GM21786 (cell line): Measurements from ENCODE around the gene AUTS2.

Source experiments
- ATAC-seq: cut with Tn5 transposase; IDR thresholded peaks from one replicate; pipeline ENCODE4 v1.9.1; 2021; ENCODE audit not compliant: unreplicated experiment

Gene AUTS2

GRCh38 chr7:70321016-70321590, 722.8 kb downstream of the AUTS2 start:
- ATAC-seq = no peak

- no peak for ATAC-seq
Observed at GRCh38 chr7:70322856-70323255, 724.6 kb downstream of the AUTS2 start.

- ATAC-seq = no peak
Observed at GRCh38 chr7:70325509-70326101, 727.3 kb downstream of the AUTS2 start.

- no peak for ATAC-seq
Observed at GRCh38 chr7:70334295-70334694, 736.0 kb downstream of the AUTS2 start.

GRCh38 chr7:70334871-70335270, 736.6 kb downstream of the AUTS2 start:
- ATAC-seq = no peak

GRCh38 chr7:70336536-70336935, 738.3 kb downstream of the AUTS2 start:
- ATAC-seq = no peak

- no peak for ATAC-seq
Observed at GRCh38 chr7:70338015-70338414, 739.7 kb downstream of the AUTS2 start.

GRCh38 chr7:70340236-70340635, 742.0 kb downstream of the AUTS2 start:
- no peak for ATAC-seq

GRCh38 chr7:70341446-70341845, 743.2 kb downstream of the AUTS2 start:
- ATAC-seq = no peak

GRCh38 chr7:70343519-70343918, 745.2 kb downstream of the AUTS2 start:
- ATAC-seq = no peak

- ATAC-seq = no peak
Observed at GRCh38 chr7:70344726-70345125, 746.5 kb downstream of the AUTS2 start.

GRCh38 chr7:70346844-70347462, 748.7 kb downstream of the AUTS2 start:
- no peak for ATAC-seq

- ATAC-seq = peak; percentile 97
Observed at GRCh38 chr7:70347463-70348254, 749.4 kb downstream of the AUTS2 start.

GRCh38 chr7:70349031-70349430, 750.8 kb downstream of the AUTS2 start:
- ATAC-seq = no peak

- no peak for ATAC-seq
Observed at GRCh38 chr7:70349819-70350218, 751.5 kb downstream of the AUTS2 start.

GRCh38 chr7:70352088-70352487, 753.8 kb downstream of the AUTS2 start:
- ATAC-seq = no peak

GRCh38 chr7:70352906-70353305, 754.6 kb downstream of the AUTS2 start:
- no peak for ATAC-seq

GRCh38 chr7:70353330-70353945, 755.2 kb downstream of the AUTS2 start:
- ATAC-seq = no peak

GRCh38 chr7:70353946-70354335, 755.7 kb downstream of the AUTS2 start:
- ATAC-seq = no peak

- no peak for ATAC-seq
Observed at GRCh38 chr7:70354409-70355169, 756.3 kb downstream of the AUTS2 start.
